Loucy (cell line): ENCODE results near the gene MAPKAP1.
"Not testable (repeated sequence)": the region's sequence is repeated elsewhere in the genome, so short reads cannot be mapped to it uniquely, and the experiment has no call there.

Source experiments
- H2AFZ ChIP-seq: fragments of 200-600 bp; sonication (generic); 2 replicates; pipeline ENCODE4 v1.6.0; 2016; ENCODE audit warnings: antibody characterized with exemption, mild to moderate bottlenecking, low read length, moderate library complexity
- H3F3A ChIP-seq: fragments of 200-600 bp; 2 replicates; pipeline ENCODE4 v1.6.0; 2016; ENCODE audit warnings: antibody characterized with exemption, low read depth, mild to moderate bottlenecking
- H3K27me3 ChIP-seq: fragments of 200-600 bp; sonication (generic); 2 replicates; pipeline ENCODE4 v1.6.1; 2014; ENCODE audit warnings: low read length, mild to moderate bottlenecking; ENCODE audit not compliant: insufficient read depth, poor library complexity, severe bottlenecking
- H3K36me3 ChIP-seq: fragments of 200-600 bp; sonication (generic); 2 replicates; pipeline ENCODE4 v1.6.1; 2016; ENCODE audit warnings: low read length; ENCODE audit not compliant: insufficient read depth
- H3K4me1 ChIP-seq: fragments of 200-600 bp; sonication (generic); 2 replicates; pipeline ENCODE4 v1.5.1; 2014; ENCODE audit warnings: low read length, mild to moderate bottlenecking; ENCODE audit not compliant: insufficient read depth, poor library complexity, severe bottlenecking
- H3K4me2 ChIP-seq: fragments of 200-600 bp; sonication (generic); 2 replicates; pipeline ENCODE4 v1.6.0; 2014; ENCODE audit warnings: antibody characterized with exemption, low read length, low read depth, mild to moderate bottlenecking; ENCODE audit not compliant: poor library complexity, severe bottlenecking
- H3K4me3 ChIP-seq: fragments of 200-600 bp; sonication (generic); 2 replicates; pipeline ENCODE4 v1.5.1; 2014; ENCODE audit warnings: low read length, mild to moderate bottlenecking, mixed read lengths; ENCODE audit not compliant: poor library complexity, severe bottlenecking
- H3K79me2 ChIP-seq: fragments of 200-600 bp; sonication (generic); 2 replicates; pipeline ENCODE4 v1.6.1; 2014; ENCODE audit warnings: low read length; ENCODE audit not compliant: insufficient read depth
- H3K9ac ChIP-seq: fragments of 200-600 bp; sonication (generic); 2 replicates; pipeline ENCODE4 v1.6.0; 2014; ENCODE audit warnings: mild to moderate bottlenecking, low read depth, low read length, moderate library complexity; ENCODE audit not compliant: poor library complexity, severe bottlenecking
- H3K9me2 ChIP-seq: fragments of 200-600 bp; sonication (generic); replicated peaks from 2 replicates; pipeline ENCODE4 v1.6.1; 2016; ENCODE audit warnings: low read depth, low read length, mixed read lengths
- H3K9me3 ChIP-seq: fragments of 200-600 bp; sonication (generic); 2 replicates; pipeline ENCODE4 v1.6.1; 2014; ENCODE audit warnings: mild to moderate bottlenecking, antibody characterized with exemption, low read length, low read depth; ENCODE audit not compliant: insufficient read depth
- H4K20me1 ChIP-seq: fragments of 200-600 bp; sonication (generic); 2 replicates; pipeline ENCODE4 v1.6.0; 2014; ENCODE audit warnings: antibody characterized with exemption, low read length, mild to moderate bottlenecking; ENCODE audit not compliant: insufficient read depth, poor library complexity, severe bottlenecking
- EZH2phosphoT487 ChIP-seq: fragments of 200-600 bp; IDR thresholded peaks from 2 replicates; pipeline ENCODE4 v1.6.1; 2018; ENCODE audit warnings: antibody characterized with exemption, mild to moderate bottlenecking, moderate library complexity, borderline replicate concordance
- TF ChIP-seq, protein P1 (sequence below): fragments of 200-600 bp; sonication (generic); conservative IDR thresholded peaks from 2 replicates; pipeline ENCODE4 v1.5.1; 2014; ENCODE audit warnings: mild to moderate bottlenecking, antibody characterized with exemption, low read length

The MAPKAP1 gene

DNA sequence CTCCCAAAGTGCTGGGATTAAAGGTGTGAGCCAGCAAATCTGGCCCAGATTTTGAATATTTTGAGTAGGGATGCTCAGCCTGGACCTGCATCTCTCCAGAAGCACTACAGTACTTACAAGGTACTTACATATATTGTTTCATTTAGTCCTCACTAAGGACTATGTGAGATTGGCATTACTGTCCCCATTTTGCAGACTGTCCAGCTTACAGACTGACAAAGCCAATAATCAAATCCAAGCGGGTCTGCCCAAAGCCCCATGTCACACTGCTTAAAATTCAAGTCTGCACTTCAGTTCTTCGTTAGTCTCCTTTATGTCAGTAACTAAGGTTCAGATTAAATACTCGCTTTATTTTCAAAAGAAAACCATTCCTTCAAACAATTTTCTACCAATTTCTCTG lies 7.1 kb downstream of the MAPKAP1 start:
- H3K27me3 ChIP-seq, result no peaks in the 10 kb centered on the region
- H3K9me3 ChIP-seq, result no peaks in the 10 kb centered on the region
- H3K36me3 ChIP-seq, result no peaks in the 10 kb centered on the region
- TF ChIP-seq EZH2phosphoT487, result no peak
- TF ChIP-seq, protein P1, sequence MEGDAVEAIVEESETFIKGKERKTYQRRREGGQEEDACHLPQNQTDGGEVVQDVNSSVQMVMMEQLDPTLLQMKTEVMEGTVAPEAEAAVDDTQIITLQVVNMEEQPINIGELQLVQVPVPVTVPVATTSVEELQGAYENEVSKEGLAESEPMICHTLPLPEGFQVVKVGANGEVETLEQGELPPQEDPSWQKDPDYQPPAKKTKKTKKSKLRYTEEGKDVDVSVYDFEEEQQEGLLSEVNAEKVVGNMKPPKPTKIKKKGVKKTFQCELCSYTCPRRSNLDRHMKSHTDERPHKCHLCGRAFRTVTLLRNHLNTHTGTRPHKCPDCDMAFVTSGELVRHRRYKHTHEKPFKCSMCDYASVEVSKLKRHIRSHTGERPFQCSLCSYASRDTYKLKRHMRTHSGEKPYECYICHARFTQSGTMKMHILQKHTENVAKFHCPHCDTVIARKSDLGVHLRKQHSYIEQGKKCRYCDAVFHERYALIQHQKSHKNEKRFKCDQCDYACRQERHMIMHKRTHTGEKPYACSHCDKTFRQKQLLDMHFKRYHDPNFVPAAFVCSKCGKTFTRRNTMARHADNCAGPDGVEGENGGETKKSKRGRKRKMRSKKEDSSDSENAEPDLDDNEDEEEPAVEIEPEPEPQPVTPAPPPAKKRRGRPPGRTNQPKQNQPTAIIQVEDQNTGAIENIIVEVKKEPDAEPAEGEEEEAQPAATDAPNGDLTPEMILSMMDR, result no peak
- H4K20me1 ChIP-seq, result peaks cover 3% of the 10 kb centered on the region
- H3F3A ChIP-seq, result peaks cover 3% of the 10 kb centered on the region
- no peak overlapping the region for H3K4me2 ChIP-seq
- H3K79me2 ChIP-seq, result peaks cover 78% of the 10 kb centered on the region
- peaks cover 24% of the 10 kb centered on the region for H3K4me1 ChIP-seq
- H3K9ac ChIP-seq, result no peak overlapping the region
- H2AFZ ChIP-seq, result no peak overlapping the region
- H3K9me2 ChIP-seq, result no peaks in the 10 kb centered on the region
- no peak overlapping the region for H3K4me3 ChIP-seq

DNA sequence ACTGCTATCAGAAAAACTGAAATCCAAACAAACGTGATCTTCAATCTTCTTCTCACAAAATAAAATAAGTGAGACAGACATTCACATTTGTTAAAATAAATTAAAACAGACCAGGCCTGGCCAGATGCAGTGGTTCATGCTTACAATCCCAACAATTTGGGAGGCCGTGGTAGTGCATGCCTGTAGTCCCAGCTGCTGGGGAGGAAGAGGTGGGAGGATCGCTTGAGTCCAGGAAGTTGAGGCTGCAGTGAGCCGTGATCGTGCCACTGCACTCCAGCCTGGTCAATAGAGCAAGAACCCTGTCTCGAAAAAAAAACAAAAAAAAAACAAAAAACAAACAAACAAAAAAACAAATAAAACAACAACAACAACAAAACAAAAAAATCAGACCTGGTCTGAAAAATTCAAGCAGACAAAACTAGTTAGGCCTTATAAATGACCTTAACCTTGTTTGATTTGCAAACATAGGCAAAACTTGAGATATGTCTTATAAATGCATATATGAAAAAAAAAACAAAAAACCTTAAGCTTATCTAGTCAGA lies 10.8 kb downstream of the MAPKAP1 start:
- H3K4me1 ChIP-seq, result peaks cover 5% of the 10 kb centered on the region

DNA sequence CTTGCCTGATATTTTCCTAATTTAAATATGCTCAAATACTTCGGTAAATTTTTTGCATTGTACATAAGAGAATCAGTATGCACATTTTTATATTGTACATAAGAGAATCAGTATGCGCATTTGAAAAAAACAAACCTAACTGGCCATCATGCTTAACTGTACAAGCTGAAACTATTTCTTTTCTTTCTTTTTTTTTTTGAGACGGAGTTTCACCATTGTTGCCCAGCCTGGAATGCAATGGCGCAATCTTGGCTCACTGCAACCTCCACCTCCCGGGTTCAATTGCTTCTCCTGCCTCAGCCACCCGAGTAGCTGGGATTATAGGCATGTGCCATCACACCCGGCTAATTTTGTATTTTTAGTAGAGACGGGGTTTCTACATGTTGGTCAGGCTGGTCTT lies 11.5 kb downstream of the MAPKAP1 start:
- H3K79me2 ChIP-seq, result peaks cover 44% of the 10 kb centered on the region
- H4K20me1 ChIP-seq, H2AFZ ChIP-seq, H3F3A ChIP-seq, H3K4me3 ChIP-seq, H3K27me3 ChIP-seq, H3K4me2 ChIP-seq, H3K4me1 ChIP-seq, H3K9ac ChIP-seq, H3K36me3 ChIP-seq, H3K9me2 ChIP-seq, H3K9me3 ChIP-seq: not testable (repeated sequence)

More for the DNA sequence above, 10.8 kb downstream of the MAPKAP1 start:
- H3K27me3 ChIP-seq, result no peaks in the 10 kb centered on the region
- no peaks in the 10 kb centered on the region for H3K9me2 ChIP-seq
- H3K4me3 ChIP-seq, result no peak overlapping the region
- H3K79me2 ChIP-seq, result peaks cover 49% of the 10 kb centered on the region
- H3K36me3 ChIP-seq, result no peaks in the 10 kb centered on the region
- no peak overlapping the region for H3K9ac ChIP-seq
- peaks cover 3% of the 10 kb centered on the region for H3F3A ChIP-seq
- H3K4me2 ChIP-seq, result no peak overlapping the region
- no peaks in the 10 kb centered on the region for H3K9me3 ChIP-seq
- H4K20me1 ChIP-seq, result peaks cover 3% of the 10 kb centered on the region
- no peak overlapping the region for H2AFZ ChIP-seq
- TF ChIP-seq, protein P1, result no peak

DNA sequence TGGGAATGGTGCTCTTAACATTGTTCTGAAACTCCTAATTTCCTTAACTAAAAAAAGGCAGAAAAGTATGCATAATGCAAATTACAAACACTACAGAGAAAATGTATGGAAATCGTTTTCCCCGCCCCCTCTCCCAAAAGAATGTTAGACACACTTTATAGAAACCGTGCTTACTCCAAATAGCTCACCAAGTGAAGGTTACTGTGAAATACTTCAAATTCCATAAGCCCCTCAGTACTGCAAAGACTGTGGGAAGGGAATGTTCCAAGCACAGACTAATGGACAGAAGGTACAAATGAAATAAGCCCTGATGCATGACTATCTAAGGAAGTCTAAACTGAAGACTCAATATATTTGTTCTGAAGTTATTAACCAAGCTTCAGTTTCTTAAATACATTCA lies 12.5 kb downstream of the MAPKAP1 start:
- Histone ChIP-seq H3K4me3 (no peak overlapping the region), H4K20me1 (no peaks in the 10 kb centered on the region), H3K9ac (no peak overlapping the region), H3K9me2 (no peaks in the 10 kb centered on the region), H3K36me3 (no peaks in the 10 kb centered on the region), H3F3A (no peaks in the 10 kb centered on the region; the same call in 1 of the 2 replicates), H3K4me1 (no peaks in the 10 kb centered on the region), H3K79me2 (peaks cover 37% of the 10 kb centered on the region), H3K4me2 (no peak overlapping the region), H3K9me3 (no peaks in the 10 kb centered on the region), H3K27me3 (no peaks in the 10 kb centered on the region), H2AFZ (no peak overlapping the region)
- TF ChIP-seq, protein P1, result no peak
- TF ChIP-seq EZH2phosphoT487, result no peak

DNA sequence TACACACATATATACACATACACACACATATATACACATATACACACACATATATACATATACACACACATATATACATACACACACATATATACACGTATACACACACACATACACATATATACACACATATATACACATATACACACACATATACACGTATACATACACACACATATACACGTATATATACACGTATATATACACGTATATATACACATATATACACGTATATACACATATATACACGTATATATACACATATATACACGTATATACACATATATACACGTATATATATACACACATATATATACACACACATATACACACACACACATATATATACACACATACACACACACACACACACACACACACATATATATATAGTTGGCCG lies 13.5 kb downstream of the MAPKAP1 start:
- not testable (repeated sequence) for H3K36me3 ChIP-seq, H3K9ac ChIP-seq, H3K9me2 ChIP-seq, H3K27me3 ChIP-seq, H3K4me1 ChIP-seq, H3K9me3 ChIP-seq, H2AFZ ChIP-seq, H4K20me1 ChIP-seq, H3K4me2 ChIP-seq, H3K4me3 ChIP-seq, H3F3A ChIP-seq
- H3K79me2 ChIP-seq, result peaks cover 32% of the 10 kb centered on the region
